ENCODE measurements around the gene CMSS1.

- no peak for TF ChIP-seq CTCF (IDR thresholded peaks at IDR 0.05; ENCODE audit: insufficient read depth, low read length)
- no peak for TF ChIP-seq REST (IDR thresholded peaks at IDR 0.05; ENCODE audit: insufficient replicate concordance, low read depth)
Observed at GRCh38 chr3:99777210-99777549, 40.5 kb upstream of the CMSS1 start.
